Osteoblast (primary cell): Measurements from ENCODE around the gene CCND1. TPM values are rescaled to one million over a fixed set of nuclear protein-coding genes. Genes with fewer than 3 reads are reported as not detected.

Experiments used
- DNase-seq: peaks from one replicate; pipeline ENCODE4 v3.0.0; 2011; ENCODE audit warnings: low spot score, mixed read lengths; ENCODE audit not compliant: insufficient read length; ENCODE audit errors: missing footprints
- H2AFZ ChIP-seq: 2 replicates; pipeline ENCODE4 v1.6.0; 2011; ENCODE audit warnings: mild to moderate bottlenecking, low read length
- H3K27ac ChIP-seq: 2 replicates; pipeline ENCODE4 v1.5.1; 2011; ENCODE audit warnings: mild to moderate bottlenecking, low read depth, low read length, moderate library complexity
- H3K27me3 ChIP-seq: 2 replicates; pipeline ENCODE4 v1.6.0; 2012; ENCODE audit warnings: mild to moderate bottlenecking, control low read depth, inconsistent platforms, low read length, moderate library complexity; ENCODE audit not compliant: insufficient read depth
- H3K36me3 ChIP-seq: 2 replicates; pipeline ENCODE4 v1.5.1; 2011; ENCODE audit warnings: mild to moderate bottlenecking, low read length, control low read depth, moderate library complexity; ENCODE audit not compliant: insufficient read depth
- H3K4me1 ChIP-seq: 2 replicates; pipeline ENCODE4 v1.5.1; 2011; ENCODE audit warnings: mild to moderate bottlenecking, low read length, control low read depth, moderate library complexity; ENCODE audit not compliant: insufficient read depth
- H3K4me2 ChIP-seq: 2 replicates; pipeline ENCODE4 v1.6.0; 2011; ENCODE audit warnings: mild to moderate bottlenecking, low read length; ENCODE audit not compliant: insufficient read depth
- H3K4me3 ChIP-seq: fragments of 200-600 bp; sonication (generic); 3 replicates; pipeline ENCODE4 v1.5.1; 2012; ENCODE audit warnings: mild to moderate bottlenecking, low read length, inconsistent platforms; ENCODE audit not compliant: insufficient read depth
- H3K79me2 ChIP-seq: 2 replicates; pipeline ENCODE4 v1.6.0; 2012; ENCODE audit warnings: mild to moderate bottlenecking, low read length, control low read depth, inconsistent platforms; ENCODE audit not compliant: insufficient read depth
- H3K9me3 ChIP-seq: 2 replicates; pipeline ENCODE4 v1.5.1; 2011; ENCODE audit warnings: low read depth, low read length, control low read depth
- H4K20me1 ChIP-seq: 2 replicates; pipeline ENCODE4 v1.6.0; 2012; ENCODE audit warnings: mild to moderate bottlenecking, low read length, control low read depth; ENCODE audit not compliant: insufficient read depth
- total RNA-seq: library from RNA; depleted of rRNA; stranded (reverse); fragments of >200 nt; gene quantifications from 2 replicates; pipeline ENCODE4 v1.2.3, GENCODE V29; 2012
- TF ChIP-seq, protein P1 (sequence below): IDR thresholded peaks from 2 replicates; pipeline ENCODE4 v1.5.1; 2011; ENCODE audit warnings: mild to moderate bottlenecking, low read depth, low read length, moderate library complexity; ENCODE audit errors: extremely low read depth

Gene CCND1
- total RNA-seq, 1 donor = 187 TPM

DNA sequence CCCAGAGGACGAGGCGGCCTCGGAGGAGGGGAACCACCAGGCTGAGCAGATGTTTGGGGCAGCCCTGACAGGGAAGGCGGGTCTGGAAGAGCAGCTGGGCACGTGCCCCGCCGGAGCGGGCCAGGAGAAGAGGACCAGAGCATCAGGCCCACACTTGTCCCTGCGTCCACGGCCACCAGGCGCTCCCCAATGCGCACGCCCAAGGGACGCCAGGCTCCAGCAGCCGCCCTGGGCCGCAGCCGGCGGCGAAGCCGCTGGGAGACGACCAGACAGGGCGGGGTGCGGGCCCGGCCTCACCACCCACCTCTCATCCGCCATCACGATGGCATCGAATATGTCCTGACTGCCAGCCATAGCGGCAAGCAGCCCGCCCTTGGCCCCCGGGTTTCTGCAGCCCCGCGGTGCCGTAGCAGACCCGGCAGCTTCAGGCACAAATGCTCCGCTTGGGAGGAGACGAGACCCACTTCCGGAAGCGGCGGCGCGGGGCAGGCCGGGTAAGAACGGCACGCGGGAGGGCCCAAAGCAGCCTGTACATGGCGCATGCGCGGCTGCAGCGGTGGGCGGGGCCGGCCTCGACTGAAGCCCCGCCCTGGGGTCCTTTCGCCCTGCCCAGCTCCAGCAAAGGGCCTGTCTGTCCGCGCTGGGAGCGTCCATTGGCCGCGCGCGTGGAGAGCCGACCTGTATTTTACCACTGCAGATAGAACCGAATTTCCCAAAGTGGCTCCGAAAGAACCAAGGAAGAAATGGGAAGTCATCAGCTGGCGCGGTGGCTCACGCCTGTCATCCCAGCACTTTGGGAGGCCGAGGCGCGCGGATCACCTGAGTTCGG is 34.1 kb downstream of the CCND1 start, which contains the start of gene LTO1:
TSS of gene LTO1 (minus strand) at position 468 of the 829 bp plus-strand sequence. CDS start at position 354, 114 bp downstream.
- peak within 1 kb of the TSS; percentile 95 for H3K27ac ChIP-seq
- DNase-seq = peak; percentile 99
- peaks cover 17% of the 10 kb centered on the region for H3K4me1 ChIP-seq
- peaks cover 13% of the 10 kb centered on the region for H4K20me1 ChIP-seq
- H3K27me3 ChIP-seq = peaks cover 4% of the 10 kb centered on the region
- H3K9me3 ChIP-seq = no peaks in the 10 kb centered on the region
- H3K79me2 ChIP-seq = peaks cover 38% of the 10 kb centered on the region
- peak within 1 kb of the TSS; percentile 98 for H3K4me3 ChIP-seq
- TF ChIP-seq, protein P1, sequence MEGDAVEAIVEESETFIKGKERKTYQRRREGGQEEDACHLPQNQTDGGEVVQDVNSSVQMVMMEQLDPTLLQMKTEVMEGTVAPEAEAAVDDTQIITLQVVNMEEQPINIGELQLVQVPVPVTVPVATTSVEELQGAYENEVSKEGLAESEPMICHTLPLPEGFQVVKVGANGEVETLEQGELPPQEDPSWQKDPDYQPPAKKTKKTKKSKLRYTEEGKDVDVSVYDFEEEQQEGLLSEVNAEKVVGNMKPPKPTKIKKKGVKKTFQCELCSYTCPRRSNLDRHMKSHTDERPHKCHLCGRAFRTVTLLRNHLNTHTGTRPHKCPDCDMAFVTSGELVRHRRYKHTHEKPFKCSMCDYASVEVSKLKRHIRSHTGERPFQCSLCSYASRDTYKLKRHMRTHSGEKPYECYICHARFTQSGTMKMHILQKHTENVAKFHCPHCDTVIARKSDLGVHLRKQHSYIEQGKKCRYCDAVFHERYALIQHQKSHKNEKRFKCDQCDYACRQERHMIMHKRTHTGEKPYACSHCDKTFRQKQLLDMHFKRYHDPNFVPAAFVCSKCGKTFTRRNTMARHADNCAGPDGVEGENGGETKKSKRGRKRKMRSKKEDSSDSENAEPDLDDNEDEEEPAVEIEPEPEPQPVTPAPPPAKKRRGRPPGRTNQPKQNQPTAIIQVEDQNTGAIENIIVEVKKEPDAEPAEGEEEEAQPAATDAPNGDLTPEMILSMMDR = no peak
- peaks cover 24% of the 10 kb centered on the region for H3K36me3 ChIP-seq
- peak within 1 kb of the TSS; percentile 86 for H2AFZ ChIP-seq
- peak within 1 kb of the TSS; percentile 81 for H3K4me2 ChIP-seq

DNA sequence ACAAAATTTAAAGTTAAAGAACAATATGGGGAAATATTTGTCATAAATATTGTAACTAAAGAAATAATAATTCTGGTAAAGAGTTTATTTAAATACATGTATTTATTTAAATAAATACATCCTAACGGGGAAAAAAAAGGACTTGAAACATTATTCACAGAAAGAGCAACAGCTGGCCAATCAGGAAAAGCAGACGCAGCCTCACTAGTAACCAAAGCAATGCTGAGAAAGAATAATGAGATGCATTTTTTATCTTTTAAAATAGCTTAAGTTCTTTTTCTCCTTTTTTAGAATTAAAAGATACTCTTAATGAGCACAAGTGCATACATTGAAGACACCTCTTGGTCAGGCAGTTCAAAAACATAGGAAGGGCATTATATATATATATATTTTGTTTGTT is 36.8 kb downstream of the CCND1 start:
- peak; percentile 64 for DNase-seq
- peaks cover 4% of the 10 kb centered on the region for H3K27me3 ChIP-seq
- H3K4me1 ChIP-seq = peaks cover 16% of the 10 kb centered on the region
- H3K36me3 ChIP-seq = peaks cover 5% of the 10 kb centered on the region
- TF ChIP-seq, protein P1 = no peak
- no peaks in the 10 kb centered on the region for H3K9me3 ChIP-seq
- peaks cover 13% of the 10 kb centered on the region for H4K20me1 ChIP-seq
- H3K4me2 ChIP-seq = no peak overlapping the region
- H3K79me2 ChIP-seq = peaks cover 24% of the 10 kb centered on the region
- no peak overlapping the region for H2AFZ ChIP-seq
- H3K4me3 ChIP-seq = no peak overlapping the region
- no peak overlapping the region for H3K27ac ChIP-seq

DNA sequence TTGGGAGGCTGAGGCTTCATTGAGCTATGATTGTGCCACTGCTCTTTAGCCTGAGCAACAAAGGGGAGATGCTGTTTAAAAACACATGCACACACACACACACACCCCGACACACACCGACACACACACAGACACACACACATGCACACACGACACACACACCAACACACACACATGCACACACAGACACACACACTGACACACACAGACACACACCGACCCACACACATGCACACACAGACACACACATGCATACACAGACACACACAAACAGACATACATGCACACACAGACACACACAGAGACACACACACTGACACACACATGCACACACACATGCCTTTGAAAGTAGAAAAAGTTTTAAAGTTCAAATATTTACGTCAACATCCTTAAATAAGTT is 39.7 kb downstream of the CCND1 start:
- Histone ChIP-seq H3K4me2 (no peak overlapping the region), H2AFZ (no peak overlapping the region), H3K79me2 (no peaks in the 10 kb centered on the region), H3K27ac (no peak overlapping the region), H3K9me3 (no peaks in the 10 kb centered on the region), H4K20me1 (no peaks in the 10 kb centered on the region), H3K4me1 (no peaks in the 10 kb centered on the region), H3K27me3 (peaks cover 4% of the 10 kb centered on the region), H3K36me3 (no peaks in the 10 kb centered on the region), H3K4me3 (no peak overlapping the region)
- DNase-seq = no peak
- TF ChIP-seq, protein P1 = no peak

DNA sequence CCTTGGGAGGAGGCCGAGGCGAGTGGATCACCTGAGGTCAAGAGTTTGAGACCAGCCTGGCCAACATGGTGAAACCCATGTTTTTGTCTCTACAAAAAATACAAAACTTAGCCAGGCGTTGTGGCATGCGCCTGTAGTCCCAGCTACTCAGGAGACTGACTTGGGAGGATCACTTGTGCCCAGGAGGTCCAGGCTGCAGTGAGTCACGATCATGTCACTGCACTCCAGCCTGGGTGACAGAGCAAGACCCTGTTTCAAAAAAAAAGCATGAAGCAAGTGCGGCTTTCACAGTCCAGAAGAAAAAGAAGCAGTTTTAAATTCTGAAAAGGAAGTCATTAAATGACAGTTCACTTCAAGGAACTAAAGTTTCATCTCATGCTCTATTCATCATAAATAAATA is 41.3 kb downstream of the CCND1 start:
- Histone ChIP-seq H3K79me2 (no peaks in the 10 kb centered on the region), H3K4me2 (no peak overlapping the region), H2AFZ (no peak overlapping the region), H3K9me3 (no peaks in the 10 kb centered on the region), H3K4me3 (no peak overlapping the region), H3K27ac (no peak overlapping the region), H3K4me1 (no peaks in the 10 kb centered on the region), H4K20me1 (no peaks in the 10 kb centered on the region), H3K36me3 (no peaks in the 10 kb centered on the region), H3K27me3 (peaks cover 7% of the 10 kb centered on the region)
- TF ChIP-seq, protein P1 = no peak
- DNase-seq = no peak
